Astrocyte (in vitro differentiated cells and primary cell): Measurements from ENCODE around the gene FITM2.

Experiments used
- CTCF ChIP-seq: IDR thresholded peaks from 2 replicates; pipeline ENCODE4 v1.5.1; 2011; ENCODE audit warnings: low read depth, mild to moderate bottlenecking, inconsistent platforms, low read length, moderate library complexity; ENCODE audit not compliant: insufficient read depth
- EZH2 ChIP-seq: IDR thresholded peaks from 2 replicates; pipeline ENCODE4 v1.6.1; 2012; ENCODE audit warnings: mild to moderate bottlenecking, low read length, inconsistent platforms; ENCODE audit not compliant: insufficient read depth

- no peak for TF ChIP-seq CTCF
- no peak for TF ChIP-seq EZH2
These were observed 38.9 kb downstream of the FITM2 start for GRCh38 chr20:44271915-44272663.
